HEK293 (cell line): ENCODE results near the gene GAS2L2.

Experiments used
- ZBTB8A ChIP-seq: fragments of 450-650 bp; formaldehyde crosslinking; IDR thresholded peaks from 2 replicates; pipeline ENCODE4 v1.5.1; 2016; ENCODE audit warnings: missing biosample characterization, missing genetic modification characterization
- ZNF830 ChIP-seq: fragments of 450-650 bp; IDR thresholded peaks from 2 replicates; pipeline ENCODE4 v1.5.0; 2018; ENCODE audit warnings: missing biosample characterization, missing genetic modification characterization, low read depth, mild to moderate bottlenecking, moderate library complexity
- TF ChIP-seq, protein P1 (sequence below): fragments of 450-650 bp; formaldehyde crosslinking; IDR thresholded peaks from 2 replicates; pipeline ENCODE4 v1.5.1; 2016; ENCODE audit warnings: missing biosample characterization, missing genetic modification characterization
- TF ChIP-seq, protein P2 (sequence below): IDR thresholded peaks from 2 replicates; pipeline ENCODE4 v1.6.1; 2011; ENCODE audit warnings: mild to moderate bottlenecking, low read depth, low read length, borderline replicate concordance
- TF ChIP-seq, protein P3 (sequence below): fragments of 450-650 bp; formaldehyde crosslinking; IDR thresholded peaks from 2 replicates; pipeline ENCODE4 v1.5.1; 2016; ENCODE audit warnings: missing biosample characterization, missing genetic modification characterization, low read depth
- TF ChIP-seq, protein P4 (sequence below): fragments of 450-650 bp; formaldehyde crosslinking; optimal IDR thresholded peaks from 2 replicates; pipeline ENCODE3; 2016; ENCODE audit warnings: missing biosample characterization, mild to moderate bottlenecking, missing genetic modification characterization

DNA sequence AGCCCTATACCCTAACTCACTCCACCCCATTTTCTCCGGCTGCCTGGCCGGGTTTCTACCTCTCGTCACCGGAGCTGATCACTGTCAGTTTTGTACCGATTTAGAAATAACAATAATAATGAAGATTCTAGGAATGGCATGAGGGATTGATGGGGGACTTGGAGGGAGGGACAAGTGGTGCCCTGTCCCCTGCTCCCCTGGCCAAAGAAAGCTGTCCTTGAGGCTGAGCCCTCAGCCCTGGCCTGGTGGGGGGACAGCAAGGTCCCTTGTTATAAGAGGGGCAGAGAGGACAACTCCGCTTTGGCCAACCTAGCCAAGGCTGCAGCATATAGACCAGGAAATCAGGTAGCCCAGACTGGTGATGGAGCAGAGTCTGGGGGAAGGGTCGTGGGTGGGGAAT lies 10.5 kb downstream of the GAS2L2 start:
- TF ChIP-seq, protein P1, sequence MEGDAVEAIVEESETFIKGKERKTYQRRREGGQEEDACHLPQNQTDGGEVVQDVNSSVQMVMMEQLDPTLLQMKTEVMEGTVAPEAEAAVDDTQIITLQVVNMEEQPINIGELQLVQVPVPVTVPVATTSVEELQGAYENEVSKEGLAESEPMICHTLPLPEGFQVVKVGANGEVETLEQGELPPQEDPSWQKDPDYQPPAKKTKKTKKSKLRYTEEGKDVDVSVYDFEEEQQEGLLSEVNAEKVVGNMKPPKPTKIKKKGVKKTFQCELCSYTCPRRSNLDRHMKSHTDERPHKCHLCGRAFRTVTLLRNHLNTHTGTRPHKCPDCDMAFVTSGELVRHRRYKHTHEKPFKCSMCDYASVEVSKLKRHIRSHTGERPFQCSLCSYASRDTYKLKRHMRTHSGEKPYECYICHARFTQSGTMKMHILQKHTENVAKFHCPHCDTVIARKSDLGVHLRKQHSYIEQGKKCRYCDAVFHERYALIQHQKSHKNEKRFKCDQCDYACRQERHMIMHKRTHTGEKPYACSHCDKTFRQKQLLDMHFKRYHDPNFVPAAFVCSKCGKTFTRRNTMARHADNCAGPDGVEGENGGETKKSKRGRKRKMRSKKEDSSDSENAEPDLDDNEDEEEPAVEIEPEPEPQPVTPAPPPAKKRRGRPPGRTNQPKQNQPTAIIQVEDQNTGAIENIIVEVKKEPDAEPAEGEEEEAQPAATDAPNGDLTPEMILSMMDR, result no peak
- TF ChIP-seq ZNF830 (tag by site-specific recombination), result no peak
- TF ChIP-seq, protein P2, sequence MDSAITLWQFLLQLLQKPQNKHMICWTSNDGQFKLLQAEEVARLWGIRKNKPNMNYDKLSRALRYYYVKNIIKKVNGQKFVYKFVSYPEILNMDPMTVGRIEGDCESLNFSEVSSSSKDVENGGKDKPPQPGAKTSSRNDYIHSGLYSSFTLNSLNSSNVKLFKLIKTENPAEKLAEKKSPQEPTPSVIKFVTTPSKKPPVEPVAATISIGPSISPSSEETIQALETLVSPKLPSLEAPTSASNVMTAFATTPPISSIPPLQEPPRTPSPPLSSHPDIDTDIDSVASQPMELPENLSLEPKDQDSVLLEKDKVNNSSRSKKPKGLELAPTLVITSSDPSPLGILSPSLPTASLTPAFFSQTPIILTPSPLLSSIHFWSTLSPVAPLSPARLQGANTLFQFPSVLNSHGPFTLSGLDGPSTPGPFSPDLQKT, result no peak
- TF ChIP-seq, protein P3, sequence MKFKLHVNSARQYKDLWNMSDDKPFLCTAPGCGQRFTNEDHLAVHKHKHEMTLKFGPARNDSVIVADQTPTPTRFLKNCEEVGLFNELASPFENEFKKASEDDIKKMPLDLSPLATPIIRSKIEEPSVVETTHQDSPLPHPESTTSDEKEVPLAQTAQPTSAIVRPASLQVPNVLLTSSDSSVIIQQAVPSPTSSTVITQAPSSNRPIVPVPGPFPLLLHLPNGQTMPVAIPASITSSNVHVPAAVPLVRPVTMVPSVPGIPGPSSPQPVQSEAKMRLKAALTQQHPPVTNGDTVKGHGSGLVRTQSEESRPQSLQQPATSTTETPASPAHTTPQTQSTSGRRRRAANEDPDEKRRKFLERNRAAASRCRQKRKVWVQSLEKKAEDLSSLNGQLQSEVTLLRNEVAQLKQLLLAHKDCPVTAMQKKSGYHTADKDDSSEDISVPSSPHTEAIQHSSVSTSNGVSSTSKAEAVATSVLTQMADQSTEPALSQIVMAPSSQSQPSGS (tag by site-specific recombination), result no peak
- TF ChIP-seq, protein P4, sequence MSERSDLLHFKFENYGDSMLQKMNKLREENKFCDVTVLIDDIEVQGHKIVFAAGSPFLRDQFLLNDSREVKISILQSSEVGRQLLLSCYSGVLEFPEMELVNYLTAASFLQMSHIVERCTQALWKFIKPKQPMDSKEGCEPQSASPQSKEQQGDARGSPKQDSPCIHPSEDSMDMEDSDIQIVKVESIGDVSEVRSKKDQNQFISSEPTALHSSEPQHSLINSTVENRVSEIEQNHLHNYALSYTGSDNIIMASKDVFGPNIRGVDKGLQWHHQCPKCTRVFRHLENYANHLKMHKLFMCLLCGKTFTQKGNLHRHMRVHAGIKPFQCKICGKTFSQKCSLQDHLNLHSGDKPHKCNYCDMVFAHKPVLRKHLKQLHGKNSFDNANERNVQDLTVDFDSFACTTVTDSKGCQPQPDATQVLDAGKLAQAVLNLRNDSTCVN (tag by site-specific recombination), result no peak
- TF ChIP-seq ZBTB8A, result no peak
